Memory B cell (primary cell): ENCODE measurements around the gene RNF207.

Source experiments
- ATAC-seq: fragments of 150-1000 bp; cut with Tn5 transposase; 2 replicates; pipeline ENCODE4 v1.10.0; 2021; ENCODE audit warnings: low read depth, mild to moderate bottlenecking, moderate library complexity
- DNase-seq, 2 donors: peaks; one replicate each; pipeline ENCODE4 v3.0.0; 2022; ENCODE audit warnings: low spot score in 2 of 2
- H3K27ac Mint-ChIP-seq: one replicate; pipeline ENCODE4 v1.8.0; 2022; ENCODE audit warnings: mild to moderate bottlenecking, moderate library complexity, mixed read lengths
- H3K27me3 Mint-ChIP-seq: one replicate; pipeline ENCODE4 v1.8.0; 2022; ENCODE audit warnings: mixed read lengths
- H3K36me3 Mint-ChIP-seq: one replicate; pipeline ENCODE4 v1.8.0; 2022; ENCODE audit warnings: mild to moderate bottlenecking, mixed read lengths
- H3K4me1 Mint-ChIP-seq: one replicate; pipeline ENCODE4 v1.8.0; 2022; ENCODE audit warnings: mixed read lengths
- H3K4me3 Mint-ChIP-seq: one replicate; pipeline ENCODE4 v1.8.0; 2022; ENCODE audit warnings: mild to moderate bottlenecking, moderate library complexity, mixed read lengths
- H3K9me3 Mint-ChIP-seq: one replicate; pipeline ENCODE4 v1.8.0; 2022; ENCODE audit warnings: mixed read lengths

RNF207 gene

GRCh38 chr1:6180268-6180706, 25.6 kb upstream of the RNF207 start, which contains the start of gene CHD5:
Gene CHD5, minus strand, starts transcription at chr1:6180321. Its CDS starts 298 bp downstream, at chr1:6180023.
- Mint-ChIP-seq H3K27me3 (peaks cover 12% of the 10 kb centered on the region), H3K27ac (no peak within 1 kb of the TSS), H3K4me3 (peak within 1 kb of the TSS; percentile 60), H3K9me3 (no peaks in the 10 kb centered on the region), H3K4me1 (peaks cover 11% of the 10 kb centered on the region), H3K36me3 (peaks cover 5% of the 10 kb centered on the region)
- peak; percentile 24 for ATAC-seq
- DNase-seq: no peak

DNA sequence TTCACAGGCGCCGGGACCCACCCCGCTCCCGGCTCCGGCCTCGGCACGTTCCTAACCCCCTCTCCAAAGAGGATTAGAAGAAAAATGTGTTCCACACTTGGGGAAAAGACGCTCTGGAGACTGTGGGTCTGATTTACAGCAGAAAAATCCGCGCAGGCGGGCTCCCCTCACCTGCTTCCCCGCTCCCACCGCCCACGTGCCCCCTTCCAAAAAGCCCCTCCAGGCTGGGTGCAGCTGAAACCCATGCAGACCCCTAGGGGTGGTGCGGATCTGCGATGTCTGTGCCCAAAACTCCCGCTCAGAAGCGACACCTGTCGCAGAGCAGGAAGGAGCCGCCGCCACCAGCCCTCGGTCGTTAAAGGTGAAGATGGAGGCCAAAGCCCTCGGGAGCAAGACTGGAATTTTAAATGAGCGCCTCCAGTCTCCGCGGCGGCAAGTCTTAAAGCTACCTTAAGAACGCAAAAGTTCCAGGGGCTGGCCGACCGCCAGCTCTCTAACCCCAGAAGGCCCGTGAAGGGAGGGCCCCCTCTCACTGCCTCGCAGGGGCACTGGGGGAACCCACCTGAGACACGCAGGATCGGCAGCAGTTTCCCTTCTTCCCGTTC, 25.1 kb upstream of the RNF207 start:
- peaks cover 12% of the 10 kb centered on the region for H3K27me3 Mint-ChIP-seq
- peak overlapping the region; percentile 60 for H3K4me3 Mint-ChIP-seq
- DNase-seq (no peak), ATAC-seq (peak; percentile 48)
- H3K36me3 Mint-ChIP-seq: peaks cover 7% of the 10 kb centered on the region
- H3K27ac Mint-ChIP-seq: no peak overlapping the region
- peaks cover 13% of the 10 kb centered on the region for H3K4me1 Mint-ChIP-seq
- H3K9me3 Mint-ChIP-seq: no peaks in the 10 kb centered on the region

DNA sequence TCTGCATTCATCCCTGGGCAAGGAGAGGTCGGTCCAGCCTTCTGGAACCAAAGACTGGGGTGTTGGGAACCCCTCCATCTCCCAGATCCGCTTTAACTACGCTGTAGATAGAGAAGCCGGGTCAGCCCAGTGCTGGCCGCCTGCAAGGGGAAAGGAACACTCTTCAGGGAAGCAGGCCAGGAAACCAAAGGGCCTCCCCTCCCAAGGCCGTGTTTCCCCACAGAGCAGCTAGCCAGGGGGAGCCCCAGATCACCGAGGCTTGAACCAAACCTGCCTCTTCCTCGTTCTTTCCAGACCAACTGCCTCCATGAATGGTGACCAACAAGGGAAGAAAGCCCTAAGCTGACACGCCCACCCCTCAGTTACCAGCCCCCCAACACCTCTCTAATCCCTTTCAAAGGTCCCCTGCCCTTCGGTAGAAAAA, 24.6 kb upstream of the RNF207 start:
- Mint-ChIP-seq H3K9me3 (no peaks in the 10 kb centered on the region), H3K4me1 (peaks cover 14% of the 10 kb centered on the region), H3K36me3 (peaks cover 10% of the 10 kb centered on the region), H3K27ac (no peak overlapping the region), H3K27me3 (peaks cover 12% of the 10 kb centered on the region), H3K4me3 (peak overlapping the region; percentile 60)
- ATAC-seq (no peak), DNase-seq (no peak)

- Mint-ChIP-seq H3K36me3 (peaks cover 12% of the 10 kb centered on the region), H3K4me1 (peaks cover 16% of the 10 kb centered on the region), H3K4me3 (no peak overlapping the region), H3K27me3 (peaks cover 6% of the 10 kb centered on the region), H3K9me3 (no peaks in the 10 kb centered on the region), H3K27ac (no peak overlapping the region)
- no peak for ATAC-seq
- DNase-seq: no peak
Observed at GRCh38 chr1:6183520-6183989, 22.4 kb upstream of the RNF207 start.

DNA sequence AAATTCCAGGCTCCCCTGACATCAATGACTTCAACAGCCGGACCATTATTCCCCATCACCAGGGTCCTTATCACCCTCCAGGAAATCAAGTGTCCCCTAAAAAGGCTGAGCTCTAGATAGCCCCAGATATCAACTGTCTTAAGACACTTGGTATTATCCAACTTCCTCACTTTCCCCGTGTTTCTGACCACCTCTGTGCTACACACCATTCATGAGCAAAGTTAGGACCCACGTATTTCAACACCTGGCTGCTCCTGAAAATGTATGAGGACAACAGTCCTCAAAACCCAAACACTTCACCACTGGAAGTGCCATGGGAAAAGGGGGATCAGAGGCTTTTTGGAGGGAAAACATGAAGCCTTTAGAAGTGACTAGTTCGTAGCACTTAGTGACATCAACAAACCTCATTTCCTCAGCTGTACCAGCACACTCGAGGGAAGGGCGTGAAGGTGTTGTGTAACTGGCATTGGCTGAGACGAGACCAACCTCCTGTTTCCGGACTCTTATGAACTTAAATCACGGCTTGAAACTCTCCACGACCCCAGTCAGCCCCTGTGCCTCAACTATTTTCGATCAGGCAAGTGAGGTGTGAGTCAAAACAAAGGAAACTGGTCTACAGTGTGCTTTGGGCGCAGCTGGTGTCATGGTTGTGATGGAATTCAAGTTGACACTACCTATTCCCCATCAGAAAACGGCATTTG, 21.7 kb upstream of the RNF207 start:
- Mint-ChIP-seq H3K27ac (no peak overlapping the region), H3K36me3 (peaks cover 17% of the 10 kb centered on the region), H3K9me3 (no peaks in the 10 kb centered on the region), H3K4me3 (no peak overlapping the region), H3K4me1 (peaks cover 17% of the 10 kb centered on the region), H3K27me3 (peaks cover 4% of the 10 kb centered on the region)
- no peak for ATAC-seq
- DNase-seq: no peak

GRCh38 chr1:6185151-6185550, 20.8 kb upstream of the RNF207 start:
- H3K27me3 Mint-ChIP-seq: peaks cover 4% of the 10 kb centered on the region
- ATAC-seq (no peak), DNase-seq (no peak)
- no peaks in the 10 kb centered on the region for H3K9me3 Mint-ChIP-seq
- H3K4me3 Mint-ChIP-seq: no peak overlapping the region
- H3K4me1 Mint-ChIP-seq: peaks cover 19% of the 10 kb centered on the region
- H3K27ac Mint-ChIP-seq: no peak overlapping the region
- H3K36me3 Mint-ChIP-seq: peaks cover 20% of the 10 kb centered on the region

DNA sequence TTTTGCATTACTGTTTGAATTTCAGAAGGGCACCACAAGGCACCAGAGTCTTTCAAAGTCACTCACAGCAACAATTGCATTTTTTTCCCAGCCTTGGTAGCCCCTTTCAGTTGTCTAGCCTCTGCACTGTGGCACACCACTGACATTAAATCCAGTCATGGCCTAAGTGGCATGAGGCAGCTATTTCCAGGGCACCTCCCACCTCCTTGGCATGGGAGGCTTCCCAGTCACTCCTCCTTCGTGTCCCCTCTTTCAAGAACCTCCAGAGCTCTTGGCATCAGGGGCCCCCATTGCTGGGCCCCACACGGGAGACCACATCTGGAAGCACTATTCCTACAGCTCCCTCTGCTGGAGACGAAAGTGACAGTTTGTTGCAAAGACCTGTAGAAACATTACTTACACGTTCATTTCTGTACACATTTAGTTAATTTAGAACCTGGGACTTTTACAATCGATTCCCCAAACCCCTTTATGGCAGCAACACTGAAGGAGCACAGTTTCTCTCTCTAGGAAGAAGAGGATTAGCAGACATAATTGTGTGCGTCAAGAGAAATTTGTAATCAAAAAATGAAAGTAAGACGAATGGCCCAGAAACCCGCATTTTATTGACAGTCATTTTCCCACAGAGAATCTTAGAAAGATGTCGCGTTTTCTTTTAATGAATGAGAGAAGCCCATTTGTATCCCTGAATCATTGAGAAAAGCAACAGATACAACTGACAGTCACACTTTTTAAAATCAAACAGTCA, 20.1 kb upstream of the RNF207 start:
- no peak for DNase-seq
- Mint-ChIP-seq H3K27ac (no peak overlapping the region), H3K4me1 (peaks cover 20% of the 10 kb centered on the region), H3K9me3 (no peaks in the 10 kb centered on the region), H3K36me3 (peaks cover 21% of the 10 kb centered on the region), H3K4me3 (no peak overlapping the region), H3K27me3 (peaks cover 4% of the 10 kb centered on the region)
- no peak for ATAC-seq

- H3K36me3 Mint-ChIP-seq: peaks cover 28% of the 10 kb centered on the region
- H3K4me1 Mint-ChIP-seq: peaks cover 14% of the 10 kb centered on the region
- H3K27ac Mint-ChIP-seq: no peak overlapping the region
- H3K9me3 Mint-ChIP-seq: no peaks in the 10 kb centered on the region
- no peak overlapping the region for H3K4me3 Mint-ChIP-seq
- no peaks in the 10 kb centered on the region for H3K27me3 Mint-ChIP-seq
- no peak for ATAC-seq
- DNase-seq: no peak
Observed at GRCh38 chr1:6188466-6188865, 17.5 kb upstream of the RNF207 start.

DNA sequence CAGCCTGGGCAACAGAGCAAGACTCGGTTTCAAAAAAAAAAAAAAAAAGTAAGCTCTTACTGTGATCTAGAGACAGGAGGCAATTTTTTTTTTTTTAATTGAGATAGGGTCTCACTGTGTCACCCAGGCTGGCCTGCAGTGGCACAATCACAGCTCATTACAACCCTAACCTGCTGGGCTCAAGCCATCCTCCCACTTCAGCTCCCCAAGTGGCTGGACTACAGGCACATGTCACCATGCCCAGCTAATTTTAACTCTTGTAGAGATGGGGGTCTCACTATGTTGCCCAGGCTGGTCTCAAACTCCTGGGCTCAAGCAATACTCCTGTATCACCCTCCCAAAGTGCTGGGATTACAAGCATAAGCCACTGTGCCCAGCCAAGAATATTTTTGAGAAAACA, 14.0 kb upstream of the RNF207 start:
- H3K4me1 Mint-ChIP-seq: peaks cover 15% of the 10 kb centered on the region
- H3K36me3 Mint-ChIP-seq: peaks cover 23% of the 10 kb centered on the region
- DNase-seq: no peak
- no peak overlapping the region for H3K27ac Mint-ChIP-seq
- no peak overlapping the region for H3K4me3 Mint-ChIP-seq
- H3K27me3 Mint-ChIP-seq: no peaks in the 10 kb centered on the region
- no peak for ATAC-seq
- H3K9me3 Mint-ChIP-seq: no peaks in the 10 kb centered on the region

DNA sequence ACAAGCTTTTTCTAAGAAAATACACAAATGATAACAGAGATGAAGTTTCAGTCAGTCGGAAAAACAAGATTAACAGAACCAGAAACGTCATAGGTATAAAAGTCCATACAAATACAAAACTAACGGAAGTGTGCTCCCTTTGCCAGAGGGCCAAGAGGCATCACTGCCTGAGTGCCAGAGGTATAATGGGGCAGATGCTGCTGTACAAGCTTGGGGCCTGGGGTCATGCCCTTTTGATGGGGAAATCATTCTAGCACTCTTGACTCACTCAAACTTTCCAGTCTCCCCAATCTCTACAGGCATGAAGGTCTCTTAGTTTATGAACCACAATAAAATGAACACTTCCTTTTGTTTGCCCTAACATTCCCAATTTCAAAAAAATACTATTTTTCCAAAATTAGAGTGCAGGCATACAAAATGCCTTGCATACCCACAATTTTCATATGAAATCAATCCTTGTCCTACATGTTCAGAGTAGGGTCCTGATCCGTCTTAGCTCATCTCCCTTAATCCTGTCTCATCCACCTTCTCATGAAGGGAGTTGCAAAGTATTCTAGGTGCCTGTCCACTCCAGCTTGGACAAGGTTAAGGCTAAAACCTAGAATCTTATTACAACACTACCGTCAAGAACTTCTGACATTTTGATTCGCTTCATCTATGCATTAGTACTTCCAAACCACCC, 8.0 kb upstream of the RNF207 start:
- Mint-ChIP-seq H3K4me1 (peaks cover 28% of the 10 kb centered on the region), H3K36me3 (peaks cover 19% of the 10 kb centered on the region), H3K9me3 (peaks cover 2% of the 10 kb centered on the region), H3K4me3 (peak overlapping the region; percentile 95), H3K27me3 (no peaks in the 10 kb centered on the region), H3K27ac (peak overlapping the region; percentile 95)
- no peak for ATAC-seq
- no peak for DNase-seq

- Mint-ChIP-seq H3K27ac (peak overlapping the region; percentile 95), H3K4me1 (peaks cover 27% of the 10 kb centered on the region), H3K9me3 (peaks cover 2% of the 10 kb centered on the region), H3K4me3 (peak overlapping the region; percentile 95), H3K36me3 (peaks cover 17% of the 10 kb centered on the region), H3K27me3 (no peaks in the 10 kb centered on the region)
- ATAC-seq (peak; percentile 5), DNase-seq (no peak)
Observed at GRCh38 chr1:6198646-6199297, 7.1 kb upstream of the RNF207 start.

DNA sequence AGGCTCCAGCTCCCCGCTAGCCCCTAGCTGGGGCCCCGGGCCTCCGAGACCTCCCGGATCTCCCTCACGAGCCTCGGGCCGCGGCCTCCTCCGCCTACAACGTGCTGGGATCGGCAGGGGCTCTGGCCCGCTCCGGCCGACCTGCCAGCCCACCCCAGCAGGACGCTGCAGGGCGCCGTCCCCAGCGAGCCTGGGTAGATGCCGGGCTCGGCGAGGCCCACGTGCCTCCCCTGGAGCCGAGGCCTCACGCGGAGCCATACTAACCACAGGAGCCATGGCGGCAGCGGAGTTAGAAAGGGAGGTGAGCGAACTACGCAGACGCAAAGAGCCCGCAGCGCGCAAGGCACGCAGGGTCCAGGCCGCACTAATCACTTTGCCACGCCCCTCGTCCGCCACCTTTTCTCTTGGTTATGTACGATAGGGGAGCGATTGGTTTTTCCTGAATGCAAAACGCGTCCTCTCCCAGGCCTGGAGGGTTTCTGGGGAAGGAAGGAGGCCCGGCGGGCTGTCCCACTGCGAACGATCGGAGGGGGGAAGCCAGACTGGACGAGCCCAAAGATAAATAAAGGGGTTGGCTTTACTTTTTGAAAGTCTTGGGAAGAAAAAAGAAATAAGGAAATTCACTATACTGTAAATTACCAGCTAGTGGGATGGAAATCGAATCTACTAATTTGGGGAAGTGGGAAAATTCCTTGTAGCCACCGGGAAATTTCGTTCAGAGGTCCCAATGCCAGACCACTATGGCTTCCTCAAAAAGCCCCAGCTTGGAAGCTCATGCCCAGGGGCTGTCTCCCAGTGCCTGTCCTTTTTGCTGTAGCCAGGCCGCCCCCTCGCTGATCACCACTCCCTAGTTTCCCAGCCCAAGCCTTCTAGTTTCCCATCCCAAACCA, 6.4 kb upstream of the RNF207 start, which contains the start of gene RPL22:
Gene RPL22 (minus strand): TSS at position 298 of the 890 bp plus-strand sequence. CDS start 22 bp downstream, at position 276.
- DNase-seq (peak; percentile 84 to 92), ATAC-seq (peak; percentile 95)
- peaks cover 1% of the 10 kb centered on the region for H3K27me3 Mint-ChIP-seq
- H3K4me3 Mint-ChIP-seq: peak within 1 kb of the TSS; percentile 95
- peaks cover 2% of the 10 kb centered on the region for H3K9me3 Mint-ChIP-seq
- peak within 1 kb of the TSS; percentile 95 for H3K27ac Mint-ChIP-seq
- peaks cover 27% of the 10 kb centered on the region for H3K4me1 Mint-ChIP-seq
- H3K36me3 Mint-ChIP-seq: peaks cover 17% of the 10 kb centered on the region
